Parathyroid adenoma (tissue), 2 donors: Measurements from ENCODE around the gene DYNC2I2.

ENCODE experiments used
- H2AFZ ChIP-seq: fragments of 300-600 bp; sonication (generic); one replicate; pipeline ENCODE4 v1.7.0; 2017; ENCODE audit warnings: antibody characterized with exemption, mild to moderate bottlenecking
- H3K27ac ChIP-seq: fragments of 300-600 bp; sonication (generic); one replicate; pipeline ENCODE4 v1.7.0; 2017
- H3K27me3 ChIP-seq: fragments of 300-600 bp; sonication (generic); one replicate; pipeline ENCODE4 v1.7.0; 2017; ENCODE audit warnings: low read length; ENCODE audit not compliant: control insufficient read depth, insufficient read depth
- H3K36me3 ChIP-seq: fragments of 300-600 bp; sonication (generic); one replicate; pipeline ENCODE4 v1.7.0; 2017; ENCODE audit warnings: low read length; ENCODE audit not compliant: control insufficient read depth, insufficient read depth
- H3K4me1 ChIP-seq: fragments of 300-600 bp; sonication (generic); one replicate; pipeline ENCODE4 v1.7.0; 2017; ENCODE audit warnings: control low read depth
- H3K4me2 ChIP-seq: fragments of 300-600 bp; sonication (generic); one replicate; pipeline ENCODE4 v1.7.0; 2017; ENCODE audit warnings: low read length
- H3K4me3 ChIP-seq: fragments of 300-600 bp; sonication (generic); one replicate; pipeline ENCODE4 v1.7.0; 2017; ENCODE audit warnings: low read depth, low read length
- H3K79me2 ChIP-seq: fragments of 300-600 bp; sonication (generic); one replicate; pipeline ENCODE4 v1.7.0; 2017; ENCODE audit warnings: control low read depth
- H3K9ac ChIP-seq: fragments of 300-600 bp; sonication (generic); one replicate; pipeline ENCODE4 v1.7.0; 2017; ENCODE audit warnings: mild to moderate bottlenecking
- H3K9me3 ChIP-seq: fragments of 300-600 bp; sonication (generic); one replicate; pipeline ENCODE4 v1.7.0; 2017; ENCODE audit warnings: low read length; ENCODE audit not compliant: control insufficient read depth
- TF ChIP-seq, protein P1 (sequence below): fragments of 300-600 bp; sonication (generic); IDR thresholded peaks from one replicate; pipeline ENCODE4 v1.7.0; 2017; ENCODE audit warnings: antibody characterized with exemption, mild to moderate bottlenecking
- donor health status: primary hyperparathyroidism.

DYNC2I2 gene

DNA sequence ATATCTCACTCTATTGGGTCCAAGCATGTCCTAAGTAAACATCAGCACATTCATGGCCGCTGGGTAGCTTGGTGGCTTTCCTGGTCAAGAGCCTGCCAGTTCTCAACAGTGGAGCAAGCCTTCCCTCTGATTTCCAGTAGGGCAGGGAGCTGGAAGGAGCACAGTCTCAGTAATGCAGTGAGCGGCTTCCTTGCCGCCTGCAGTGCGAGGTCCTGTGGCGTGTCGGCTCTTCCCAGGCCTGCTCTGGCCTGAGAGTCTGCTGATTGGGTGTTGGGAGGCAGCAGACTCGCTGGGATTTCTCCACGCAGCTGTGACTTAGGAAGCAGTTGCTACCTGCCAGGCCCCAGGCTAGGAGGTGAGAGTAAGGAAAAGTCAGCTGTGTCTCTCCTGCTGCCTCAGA, 53.0 kb downstream of the DYNC2I2 start:
- H2AFZ ChIP-seq: no peak overlapping the region
- no peak overlapping the region for H3K4me3 ChIP-seq
- no peak overlapping the region for H3K4me2 ChIP-seq
- H3K27ac ChIP-seq: no peak overlapping the region
- H3K79me2 ChIP-seq: no peaks in the 10 kb centered on the region
- TF ChIP-seq, protein P1, sequence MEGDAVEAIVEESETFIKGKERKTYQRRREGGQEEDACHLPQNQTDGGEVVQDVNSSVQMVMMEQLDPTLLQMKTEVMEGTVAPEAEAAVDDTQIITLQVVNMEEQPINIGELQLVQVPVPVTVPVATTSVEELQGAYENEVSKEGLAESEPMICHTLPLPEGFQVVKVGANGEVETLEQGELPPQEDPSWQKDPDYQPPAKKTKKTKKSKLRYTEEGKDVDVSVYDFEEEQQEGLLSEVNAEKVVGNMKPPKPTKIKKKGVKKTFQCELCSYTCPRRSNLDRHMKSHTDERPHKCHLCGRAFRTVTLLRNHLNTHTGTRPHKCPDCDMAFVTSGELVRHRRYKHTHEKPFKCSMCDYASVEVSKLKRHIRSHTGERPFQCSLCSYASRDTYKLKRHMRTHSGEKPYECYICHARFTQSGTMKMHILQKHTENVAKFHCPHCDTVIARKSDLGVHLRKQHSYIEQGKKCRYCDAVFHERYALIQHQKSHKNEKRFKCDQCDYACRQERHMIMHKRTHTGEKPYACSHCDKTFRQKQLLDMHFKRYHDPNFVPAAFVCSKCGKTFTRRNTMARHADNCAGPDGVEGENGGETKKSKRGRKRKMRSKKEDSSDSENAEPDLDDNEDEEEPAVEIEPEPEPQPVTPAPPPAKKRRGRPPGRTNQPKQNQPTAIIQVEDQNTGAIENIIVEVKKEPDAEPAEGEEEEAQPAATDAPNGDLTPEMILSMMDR: no peak
- H3K36me3 ChIP-seq: no peaks in the 10 kb centered on the region
- no peak overlapping the region for H3K9ac ChIP-seq
- no peaks in the 10 kb centered on the region for H3K4me1 ChIP-seq
- H3K9me3 ChIP-seq: no peaks in the 10 kb centered on the region
- no peaks in the 10 kb centered on the region for H3K27me3 ChIP-seq

DNA sequence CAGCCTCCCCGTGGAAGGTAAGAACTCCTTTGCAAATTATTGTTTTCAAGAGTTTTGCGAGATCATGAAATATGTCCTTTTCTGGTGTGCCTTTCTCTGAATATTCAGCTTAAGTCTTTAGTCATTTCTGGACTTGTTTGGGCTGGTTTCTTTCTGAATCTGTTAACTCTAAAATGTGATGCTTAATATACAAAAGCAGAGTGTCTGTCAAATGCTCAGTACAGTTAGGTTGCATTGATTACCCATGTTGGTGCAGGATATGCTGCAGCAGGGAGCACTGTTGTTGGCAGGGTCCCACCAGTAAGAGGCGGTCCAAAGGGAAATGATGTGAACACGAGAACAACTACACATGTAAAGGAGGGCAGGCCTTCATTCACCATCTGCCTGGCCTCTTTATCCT, 56.5 kb downstream of the DYNC2I2 start:
- TF ChIP-seq, protein P1: no peak
- H3K4me1 ChIP-seq: no peaks in the 10 kb centered on the region
- no peak overlapping the region for H3K9ac ChIP-seq
- no peaks in the 10 kb centered on the region for H3K36me3 ChIP-seq
- H3K27me3 ChIP-seq: no peaks in the 10 kb centered on the region
- no peak overlapping the region for H3K4me2 ChIP-seq
- H3K4me3 ChIP-seq: no peak overlapping the region
- no peaks in the 10 kb centered on the region for H3K79me2 ChIP-seq
- H2AFZ ChIP-seq: no peak overlapping the region
- H3K27ac ChIP-seq: no peak overlapping the region
- H3K9me3 ChIP-seq: no peaks in the 10 kb centered on the region

DNA sequence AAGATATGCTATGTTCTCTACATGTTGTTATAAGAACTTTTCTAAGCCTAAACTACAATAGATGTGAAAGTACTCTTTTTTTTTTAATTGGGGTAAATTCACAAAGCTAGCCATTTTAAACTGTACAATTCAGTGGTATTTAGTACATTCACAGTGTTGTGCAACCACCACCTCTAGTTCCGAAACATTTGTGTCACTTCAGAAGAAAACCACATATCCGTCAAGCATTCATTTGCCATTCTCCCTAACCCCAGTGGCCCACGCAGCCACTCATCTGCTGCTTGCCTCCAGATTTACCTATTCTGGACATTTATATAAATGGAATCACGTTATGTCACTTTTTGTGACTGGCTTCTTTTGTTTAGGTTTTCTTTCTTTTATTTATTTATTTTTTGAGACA, 61.2 kb downstream of the DYNC2I2 start:
- TF ChIP-seq, protein P1: no peak
- Histone ChIP-seq H2AFZ (no peak overlapping the region), H3K36me3 (no peaks in the 10 kb centered on the region), H3K79me2 (no peaks in the 10 kb centered on the region), H3K4me2 (no peak overlapping the region), H3K27ac (no peak overlapping the region), H3K27me3 (no peaks in the 10 kb centered on the region), H3K9me3 (no peaks in the 10 kb centered on the region), H3K9ac (no peak overlapping the region), H3K4me3 (no peak overlapping the region), H3K4me1 (no peaks in the 10 kb centered on the region)

DNA sequence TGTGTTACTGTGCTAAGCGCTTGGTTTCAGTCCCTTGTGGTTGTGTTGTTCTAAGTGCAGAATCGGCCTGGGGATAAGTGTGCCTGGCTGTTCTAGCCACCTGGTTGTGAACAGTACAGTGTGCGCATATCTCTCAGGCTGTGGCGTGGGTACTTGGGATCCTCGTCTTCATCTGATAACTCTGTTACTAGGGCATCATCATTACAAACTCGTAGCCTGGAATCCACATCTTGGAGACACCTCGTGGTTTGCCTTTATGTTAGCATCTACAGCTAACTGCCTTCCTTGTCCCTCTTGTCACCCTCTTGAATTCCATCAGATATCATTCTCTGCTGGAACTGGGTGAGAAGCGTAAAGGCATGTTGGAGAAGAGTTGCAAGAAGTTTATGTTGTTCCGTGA, 62.8 kb downstream of the DYNC2I2 start:
- Histone ChIP-seq H2AFZ (no peak overlapping the region), H3K36me3 (no peaks in the 10 kb centered on the region), H3K4me3 (no peak overlapping the region), H3K9me3 (no peaks in the 10 kb centered on the region), H3K4me1 (no peaks in the 10 kb centered on the region), H3K4me2 (no peak overlapping the region), H3K9ac (no peak overlapping the region), H3K27me3 (no peaks in the 10 kb centered on the region), H3K79me2 (no peaks in the 10 kb centered on the region), H3K27ac (no peak overlapping the region)
- TF ChIP-seq, protein P1: no peak

DNA sequence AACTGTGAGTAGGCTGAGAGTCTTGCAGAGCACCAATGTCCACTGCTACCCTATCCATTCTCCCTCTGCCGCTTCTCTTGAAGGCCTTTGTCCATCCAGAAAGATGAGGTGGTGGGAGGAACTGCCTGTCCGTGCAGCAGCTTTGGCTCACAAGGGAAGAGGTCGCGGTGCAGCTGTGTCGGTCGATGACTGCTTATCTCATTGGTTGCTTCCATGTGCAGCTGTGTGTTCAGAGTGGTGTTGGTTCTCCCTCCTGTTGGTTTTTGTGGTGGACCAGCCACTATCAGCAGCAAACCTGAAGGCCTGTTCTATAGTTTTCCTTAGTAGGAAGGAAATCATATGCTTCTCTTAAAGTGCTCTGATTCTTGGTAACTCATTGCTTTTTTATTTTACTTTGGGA, 63.6 kb downstream of the DYNC2I2 start:
- Histone ChIP-seq H2AFZ (no peak overlapping the region), H3K27me3 (no peaks in the 10 kb centered on the region), H3K79me2 (no peaks in the 10 kb centered on the region), H3K4me3 (no peak overlapping the region), H3K9me3 (no peaks in the 10 kb centered on the region), H3K36me3 (no peaks in the 10 kb centered on the region), H3K4me2 (no peak overlapping the region), H3K9ac (no peak overlapping the region), H3K27ac (no peak overlapping the region), H3K4me1 (no peaks in the 10 kb centered on the region)
- TF ChIP-seq, protein P1: no peak
